ENCODE data around the gene TMEM61.
"Not testable (repeated sequence)": the region's sequence is repeated elsewhere in the genome, so short reads cannot be mapped to it uniquely, and the experiment has no call there.

The TMEM61 gene

GRCh38 chr1:54962612-54963395 is 17.6 kb upstream of the TMEM61 start:
- no peak for DNase-seq

GRCh38 chr1:54963829-54964228 is 16.6 kb upstream of the TMEM61 start:
- DNase-seq, result not testable (repeated sequence)

GRCh38 chr1:54965624-54966340 is 14.6 kb upstream of the TMEM61 start:
- no peak for DNase-seq

GRCh38 chr1:54967372-54967771 is 13.1 kb upstream of the TMEM61 start:
- DNase-seq, result no peak

- DNase-seq, result no peak
Measured at GRCh38 chr1:54968551-54968950, 11.9 kb upstream of the TMEM61 start.

- DNase-seq, result no peak
Measured at GRCh38 chr1:54969879-54970278, 10.5 kb upstream of the TMEM61 start.

GRCh38 chr1:54970901-54971300 is 9.5 kb upstream of the TMEM61 start:
- no peak for DNase-seq

GRCh38 chr1:54971317-54971791 is 9.1 kb upstream of the TMEM61 start:
- DNase-seq, result no peak

GRCh38 chr1:54972436-54972835 is 8.0 kb upstream of the TMEM61 start:
- no peak for DNase-seq

- DNase-seq, result no peak
Measured at GRCh38 chr1:54973205-54973921, 7.1 kb upstream of the TMEM61 start.

- DNase-seq, result no peak
Measured at GRCh38 chr1:54975356-54976108, 4.9 kb upstream of the TMEM61 start.

GRCh38 chr1:54976747-54977146 is 3.7 kb upstream of the TMEM61 start:
- DNase-seq, result no peak

- no peak for DNase-seq
Measured at GRCh38 chr1:54977533-54978297, 2.7 kb upstream of the TMEM61 start.

- no peak for DNase-seq
Measured at GRCh38 chr1:54978528-54979326, 1.7 kb upstream of the TMEM61 start.

- no peak for DNase-seq
Measured at GRCh38 chr1:54979327-54979891, 1.0 kb upstream of the TMEM61 start.

- DNase-seq, result no peak
Measured at GRCh38 chr1:54980046-54980527, 341 bp upstream of the TMEM61 start.

- no peak for DNase-seq
Measured at GRCh38 chr1:54981466-54981865, 1.0 kb downstream of the TMEM61 start.

- DNase-seq, result no peak
Measured at GRCh38 chr1:54982739-54983138, 2.3 kb downstream of the TMEM61 start.

- DNase-seq, result no peak
Measured at GRCh38 chr1:54984131-54984842, 3.9 kb downstream of the TMEM61 start.

GRCh38 chr1:54985556-54985955 is 5.1 kb downstream of the TMEM61 start:
- no peak for DNase-seq

Measured in activated CD4-positive, alpha-beta T cell treated with anti-CD3 and anti-CD28 coated beads for 48 hours (primary cell).